Spinal cord (tissue), 10 donors: ENCODE data around the gene GNPTG. TPM values are rescaled to one million over a fixed set of nuclear protein-coding genes. Genes with fewer than 3 reads are reported as not detected.

Experiments used
- DNase-seq, 6 donors: peaks; one replicate each; pipeline versions ENCODE4 v3.0.0 to v3.0.0-alpha.2; 2013 to 2015; ENCODE audit warnings: low spot score in 6 of 6, low read depth in 4 of 6
- H3K27ac ChIP-seq: one replicate; pipeline ENCODE4 v1.5.1; 2013; ENCODE audit warnings: low read depth, low read length, control low read depth
- H3K27me3 ChIP-seq: one replicate; pipeline ENCODE4 v1.6.1; 2013; ENCODE audit warnings: low read length; ENCODE audit not compliant: control insufficient read depth, insufficient read depth
- H3K36me3 ChIP-seq: one replicate; pipeline ENCODE4 v1.6.1; 2013; ENCODE audit warnings: low read length; ENCODE audit not compliant: control insufficient read depth, insufficient read depth
- H3K4me1 ChIP-seq: one replicate; pipeline ENCODE4 v1.6.1; 2013; ENCODE audit warnings: low read length; ENCODE audit not compliant: control insufficient read depth, insufficient read depth
- H3K4me3 ChIP-seq: one replicate; pipeline ENCODE4 v1.5.1; 2013; ENCODE audit warnings: low read depth, low read length, control low read depth
- H3K9me3 ChIP-seq: one replicate; pipeline ENCODE4 v1.6.1; 2013; ENCODE audit warnings: low read length; ENCODE audit not compliant: control insufficient read depth, insufficient read depth
- WGBS: methylation state at CpG from one replicate; pipeline ENCODE4 v1.1.5; 2013; ENCODE audit warnings: missing lambda C conversion rate; ENCODE audit not compliant: insufficient coverage; 5-methylcytosine and 5-hydroxymethylcytosine counted together
- polyA plus RNA-seq, 2 donors: library from polyadenylated mRNA; unstranded; fragments of 120-200 nt; gene quantifications; one replicate each; pipeline ENCODE4 v1.2.1, GENCODE V29; 2013; ENCODE audit not compliant: insufficient read length in 2 of 2
- total RNA-seq, 2 donors: library from RNA; depleted of rRNA in 1 of 2; stranded (reverse); fragments of 120-200 nt in 1 of 2; fragments of >200 nt in 1 of 2; gene quantifications; one replicate each; pipeline versions ENCODE4 v1.2.3 to v1.2.4, GENCODE V29; 2013 to 2014
- donor health status: healthy.

The GNPTG gene
- total and polyA plus RNA-seq, 4 donors = 33.5 to 127 (median 89.1) TPM

DNA sequence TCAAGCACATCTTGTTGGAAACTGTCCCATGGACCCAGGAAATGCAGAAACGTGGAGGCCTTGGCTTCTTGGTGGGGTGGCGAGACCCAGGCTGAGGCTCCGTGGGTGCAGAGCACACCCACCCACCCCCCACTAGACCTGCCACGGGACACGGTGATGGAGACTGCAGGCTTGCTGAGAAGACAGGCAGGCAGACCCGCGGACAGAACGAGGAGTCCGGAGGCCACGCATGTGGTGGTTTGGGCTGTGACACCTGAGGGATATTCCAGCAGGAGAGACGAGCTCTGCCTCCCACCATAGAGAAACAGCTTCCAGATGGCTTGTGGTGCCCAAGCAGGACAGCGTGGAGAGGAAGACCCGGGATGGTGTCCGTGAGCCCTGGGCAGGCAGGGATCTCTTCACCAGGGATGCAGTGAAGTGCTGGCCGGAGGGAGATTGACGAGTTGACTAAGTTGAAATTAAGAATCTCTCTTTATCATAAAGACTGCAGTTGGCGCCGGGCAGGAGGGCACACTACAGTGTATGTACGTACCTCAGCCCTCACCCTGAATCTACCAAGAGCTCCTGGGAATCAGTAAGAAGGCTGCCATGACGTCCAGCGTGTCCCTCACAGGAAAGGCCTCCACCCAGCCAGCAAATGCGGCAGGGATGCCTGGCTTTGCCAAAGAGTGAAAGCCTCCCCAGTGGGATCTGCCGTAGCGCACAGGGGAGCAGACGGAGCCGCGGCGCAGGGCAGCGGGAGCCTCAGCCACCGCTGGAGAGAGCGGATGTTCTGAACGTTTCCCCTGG lies 34.1 kb upstream of the GNPTG start:
- H3K4me1 ChIP-seq = peaks cover 5% of the 10 kb centered on the region
- peaks cover 96% of the 10 kb centered on the region for H3K36me3 ChIP-seq
- DNase-seq = no peak
- WGBS = 93% methylated on average over 22 of the region's 32 CpGs
- no peak overlapping the region for H3K4me3 ChIP-seq
- H3K27me3 ChIP-seq = no peaks in the 10 kb centered on the region
- H3K27ac ChIP-seq = no peak overlapping the region
- no peaks in the 10 kb centered on the region for H3K9me3 ChIP-seq

DNA sequence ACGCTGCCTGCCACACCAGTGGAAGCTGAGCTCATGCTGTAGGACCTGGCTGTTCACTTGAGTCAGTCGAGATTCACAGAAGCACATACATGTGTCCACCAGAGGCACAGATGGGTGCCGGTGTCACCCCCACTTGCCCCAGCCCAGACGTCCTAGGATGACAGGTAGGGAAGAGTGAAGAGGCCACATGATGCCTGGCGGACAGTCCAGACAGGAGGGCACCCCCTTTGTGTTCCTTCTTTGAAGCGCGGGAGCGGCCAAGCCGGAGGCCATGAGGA lies 33.5 kb upstream of the GNPTG start:
- DNase-seq = no peak
- Histone ChIP-seq H3K9me3 (no peaks in the 10 kb centered on the region), H3K27me3 (no peaks in the 10 kb centered on the region), H3K36me3 (peaks cover 96% of the 10 kb centered on the region), H3K4me1 (peaks cover 2% of the 10 kb centered on the region), H3K27ac (no peak overlapping the region), H3K4me3 (no peak overlapping the region)
- WGBS = 86% methylated on average over 9 of the region's 9 CpGs

DNA sequence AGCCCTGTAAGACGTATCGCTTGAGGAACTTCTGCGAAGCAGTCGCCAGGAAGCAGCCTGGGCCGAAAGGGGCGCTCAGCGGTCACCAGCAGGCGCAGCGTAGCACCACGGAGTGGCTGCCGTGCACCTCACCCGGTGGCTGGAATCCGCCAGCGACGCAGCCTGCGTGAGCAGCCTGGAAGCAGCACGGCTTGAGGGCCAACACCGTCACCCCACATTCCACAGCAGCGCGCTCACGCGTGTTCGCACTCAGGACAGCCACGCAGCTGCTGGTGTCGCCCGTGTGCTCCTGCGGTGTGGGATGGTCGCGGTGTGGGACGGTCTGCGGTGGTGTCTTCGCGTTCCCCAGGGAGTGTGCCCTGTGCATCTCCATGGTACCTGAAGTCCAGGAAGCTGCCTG lies 32.7 kb upstream of the GNPTG start:
- 94% methylated on average over 33 of the region's 33 CpGs for WGBS
- Histone ChIP-seq H3K9me3 (no peaks in the 10 kb centered on the region), H3K4me3 (no peak overlapping the region), H3K27ac (no peak overlapping the region), H3K36me3 (peaks cover 97% of the 10 kb centered on the region), H3K4me1 (peaks cover 8% of the 10 kb centered on the region), H3K27me3 (no peaks in the 10 kb centered on the region)
- DNase-seq = no peak

DNA sequence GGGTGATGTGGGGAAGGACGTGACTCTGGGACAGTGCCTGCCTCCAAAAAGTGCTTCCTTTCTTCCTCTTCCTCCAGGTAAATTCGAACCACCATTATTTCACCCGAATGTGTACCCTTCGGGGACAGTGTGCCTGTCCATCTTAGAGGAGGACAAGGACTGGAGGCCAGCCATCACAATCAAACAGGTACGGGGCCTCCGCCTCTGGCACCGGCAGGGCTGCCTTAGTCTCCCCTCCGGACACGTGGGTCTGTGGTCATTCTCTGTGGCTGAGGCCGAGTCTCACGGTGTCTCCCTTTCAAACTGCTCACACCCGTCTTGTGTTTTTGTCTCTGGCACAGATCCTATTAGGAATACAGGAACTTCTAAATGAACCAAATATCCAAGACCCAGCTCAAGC lies 31.6 kb upstream of the GNPTG start:
- H3K9me3 ChIP-seq = no peaks in the 10 kb centered on the region
- no peak overlapping the region for H3K4me3 ChIP-seq
- H3K4me1 ChIP-seq = peaks cover 9% of the 10 kb centered on the region
- no peak overlapping the region for H3K27ac ChIP-seq
- DNase-seq = no peak
- H3K36me3 ChIP-seq = peaks cover 97% of the 10 kb centered on the region
- H3K27me3 ChIP-seq = no peaks in the 10 kb centered on the region
- WGBS = 86% methylated on average over 10 of the region's 12 CpGs

DNA sequence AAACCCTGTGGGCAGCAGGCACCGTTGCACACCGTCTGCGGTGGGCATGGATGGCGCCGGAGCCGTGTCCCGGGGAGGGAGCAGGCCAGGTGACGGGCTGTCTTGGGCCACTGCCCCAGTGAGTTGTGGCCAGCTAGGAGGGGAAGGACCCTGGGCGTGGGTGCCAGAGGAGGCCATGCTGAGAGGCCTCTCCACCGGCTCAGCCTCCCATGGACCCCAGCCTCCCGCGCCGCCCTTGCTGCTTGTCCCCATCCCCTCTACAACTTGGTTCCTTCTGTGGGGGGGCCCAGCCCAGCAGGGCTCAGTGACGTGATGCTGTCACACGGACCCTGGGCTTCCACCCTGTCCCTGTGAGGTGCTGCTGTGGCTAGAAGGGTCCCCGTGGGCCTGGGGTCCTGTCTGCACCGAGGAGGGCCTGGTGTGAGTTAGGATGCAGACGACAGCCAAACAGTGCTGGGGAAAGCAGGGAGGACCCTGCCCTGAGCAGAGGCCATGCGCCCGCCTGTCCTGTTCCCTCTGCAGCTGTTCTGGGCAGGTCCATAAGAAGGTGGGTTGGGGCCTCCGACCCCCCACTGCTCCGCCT lies 31.0 kb upstream of the GNPTG start:
- no peaks in the 10 kb centered on the region for H3K9me3 ChIP-seq
- H3K4me1 ChIP-seq = peaks cover 9% of the 10 kb centered on the region
- WGBS = 90% methylated on average over 20 of the region's 22 CpGs
- no peaks in the 10 kb centered on the region for H3K27me3 ChIP-seq
- DNase-seq = no peak
- H3K27ac ChIP-seq = no peak overlapping the region
- H3K4me3 ChIP-seq = no peak overlapping the region
- peaks cover 97% of the 10 kb centered on the region for H3K36me3 ChIP-seq

DNA sequence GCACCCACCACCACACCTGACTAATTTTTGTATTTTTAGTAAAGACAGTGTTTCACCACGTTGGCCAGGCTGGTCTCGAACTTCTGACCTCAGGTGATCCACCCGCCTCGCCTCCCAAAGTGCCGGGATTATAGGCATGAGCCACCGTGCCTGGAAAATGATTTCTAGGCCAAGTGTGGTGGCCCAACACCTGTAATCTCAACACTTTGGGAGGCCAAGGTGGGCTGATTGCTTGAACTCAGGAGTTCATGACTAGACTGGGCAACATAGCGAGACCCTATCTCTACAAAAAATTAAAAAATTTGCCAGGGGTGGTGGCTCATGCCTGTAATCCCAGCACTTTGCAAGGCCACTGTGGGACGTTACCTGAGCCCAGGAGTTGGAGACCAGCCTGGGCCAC lies 29.3 kb upstream of the GNPTG start:
- Histone ChIP-seq H3K27me3 (no peaks in the 10 kb centered on the region), H3K9me3 (no peaks in the 10 kb centered on the region), H3K36me3 (peaks cover 94% of the 10 kb centered on the region), H3K4me1 (peaks cover 9% of the 10 kb centered on the region), H3K4me3 (no peak overlapping the region), H3K27ac (no peak overlapping the region)
- no peak for DNase-seq
- whole genome bisulfite sequencing = 96% methylated on average over 7 of the region's 8 CpGs

DNA sequence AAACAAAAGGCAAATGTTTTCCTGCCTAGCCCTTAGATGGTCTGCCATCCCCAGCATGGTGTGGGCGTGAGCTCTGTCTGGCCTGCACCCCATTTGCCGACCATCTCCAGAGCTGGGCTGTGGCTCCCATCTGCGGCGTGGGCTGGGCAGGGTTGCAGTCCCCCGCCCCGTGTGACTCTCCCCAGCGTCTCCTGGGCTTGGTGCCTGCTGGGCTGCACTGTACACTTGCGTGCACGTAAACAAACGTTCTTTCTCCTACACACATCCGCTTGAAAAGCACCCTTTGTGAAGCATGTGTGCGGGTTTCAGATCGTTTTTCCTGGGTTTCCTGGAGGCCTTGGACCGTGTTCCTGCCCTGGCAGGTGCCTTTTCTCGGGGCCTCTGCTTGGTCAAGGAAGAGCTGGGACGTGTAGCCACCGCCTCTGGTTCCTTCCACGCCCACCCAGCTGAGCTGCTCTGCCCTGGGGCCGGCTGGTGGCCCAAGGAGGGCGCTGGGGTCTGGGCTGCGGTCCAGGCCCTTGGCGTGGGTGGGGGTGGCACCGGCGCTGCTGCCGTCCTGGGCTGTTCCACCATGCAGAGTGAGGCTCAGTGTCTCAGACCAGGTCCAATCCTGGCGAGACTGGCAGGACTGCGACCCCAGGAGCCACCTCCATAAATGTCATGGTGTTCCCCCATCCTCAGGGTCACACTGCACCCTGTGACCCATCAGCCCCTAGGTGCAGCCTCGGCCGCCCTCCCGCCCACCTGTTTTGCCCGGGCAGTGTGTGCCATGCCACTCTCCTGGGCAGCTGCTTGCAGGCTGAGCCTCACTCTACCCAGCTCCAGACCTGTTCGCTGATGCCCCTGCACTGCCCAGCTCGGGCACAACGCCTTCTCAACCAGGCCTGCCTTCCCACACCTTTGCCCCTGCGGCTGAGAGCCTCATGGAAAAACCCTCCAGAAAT lies 28.2 kb upstream of the GNPTG start:
- H3K36me3 ChIP-seq = peaks cover 88% of the 10 kb centered on the region
- 66% methylated on average over 32 of the region's 35 CpGs for WGBS
- H3K4me3 ChIP-seq = no peak overlapping the region
- H3K9me3 ChIP-seq = no peaks in the 10 kb centered on the region
- no peak for DNase-seq
- H3K4me1 ChIP-seq = peaks cover 9% of the 10 kb centered on the region
- H3K27me3 ChIP-seq = no peaks in the 10 kb centered on the region
- no peak overlapping the region for H3K27ac ChIP-seq

DNA sequence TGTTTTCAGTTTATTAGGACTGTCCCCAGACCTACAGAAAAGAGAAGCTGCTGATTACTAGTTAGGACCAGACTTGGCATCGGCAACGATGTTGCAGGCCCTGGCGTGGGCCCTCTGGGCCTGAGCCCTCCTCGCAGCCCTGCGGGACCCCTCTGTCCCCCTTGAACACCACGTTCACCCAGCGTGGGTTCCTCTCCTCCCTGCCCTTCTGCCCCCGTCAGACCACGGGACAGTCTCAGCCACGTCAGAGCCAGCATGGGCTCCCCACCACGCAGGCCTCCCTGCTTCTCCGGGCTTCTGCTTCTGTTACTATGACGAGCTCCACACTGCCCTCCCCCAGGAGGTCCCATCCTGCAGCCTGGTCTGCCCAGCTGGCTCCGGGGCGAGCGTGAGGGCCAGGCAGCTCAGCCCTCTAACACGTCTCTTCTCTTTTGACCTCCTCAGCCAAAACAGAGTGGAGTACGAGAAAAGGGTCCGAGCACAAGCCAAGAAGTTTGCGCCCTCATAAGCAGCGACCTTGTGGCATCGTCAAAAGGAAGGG lies 27.4 kb upstream of the GNPTG start:
- Histone ChIP-seq H3K36me3 (peaks cover 80% of the 10 kb centered on the region), H3K27me3 (no peaks in the 10 kb centered on the region), H3K9me3 (no peaks in the 10 kb centered on the region), H3K4me1 (peaks cover 9% of the 10 kb centered on the region), H3K4me3 (no peak overlapping the region), H3K27ac (no peak overlapping the region)
- 80% methylated on average over 18 of the region's 22 CpGs for whole genome bisulfite sequencing
- DNase-seq = no peak

DNA sequence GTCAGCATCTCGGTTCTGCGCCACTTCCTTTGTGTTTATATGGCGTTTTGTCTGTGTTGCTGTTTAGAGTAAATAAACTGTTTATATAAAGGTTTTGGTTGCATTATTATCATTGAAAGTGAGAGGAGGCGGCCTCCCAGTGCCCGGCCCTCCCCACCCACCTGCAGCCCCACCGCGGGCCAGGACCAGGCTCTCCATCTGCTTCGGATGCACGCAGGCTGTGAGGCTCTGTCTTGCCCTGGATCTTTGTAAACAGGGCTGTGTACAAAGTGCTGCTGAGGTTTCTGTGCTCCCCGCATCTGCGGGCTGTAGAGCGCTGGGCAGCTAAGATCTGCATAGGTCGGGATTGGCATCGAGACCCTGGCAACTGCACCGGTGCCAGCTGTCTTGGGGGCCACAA lies 26.5 kb upstream of the GNPTG start:
- Histone ChIP-seq H3K4me1 (peaks cover 9% of the 10 kb centered on the region), H3K4me3 (no peak overlapping the region), H3K9me3 (no peaks in the 10 kb centered on the region), H3K27ac (no peak overlapping the region), H3K36me3 (peaks cover 71% of the 10 kb centered on the region), H3K27me3 (peaks cover 3% of the 10 kb centered on the region)
- WGBS = 86% methylated on average over 8 of the region's 15 CpGs
- no peak for DNase-seq
